OCI-LY3 (cell line): Measurements from ENCODE around the gene ZYG11B.
A peak's percentile ranks its signal among the peaks of the same experiment; 100 is the strongest.
"Not testable (repeated sequence)": the region's sequence is repeated elsewhere in the genome, so short reads cannot be mapped to it uniquely, and the experiment has no call there.

Experiments
- H2AFZ ChIP-seq: fragments of 200-600, 300-600 bp; shearing (Covaris generic); 2 replicates; pipeline ENCODE4 v1.6.0; 2014; ENCODE audit warnings: antibody characterized with exemption, low read depth, low read length
- H3K27ac ChIP-seq: fragments of 200-600, 300-600 bp; sonication (generic); 2 replicates; pipeline ENCODE4 v1.5.1; 2014; ENCODE audit warnings: mild to moderate bottlenecking, low read length, moderate library complexity, mixed read lengths
- H3K27me3 ChIP-seq: fragments of 200-600, 300-600 bp; sonication (generic); 2 replicates; pipeline ENCODE4 v1.6.1; 2014; ENCODE audit warnings: low read depth, low read length, mixed read lengths
- H3K36me3 ChIP-seq: fragments of 200-600, 300-600 bp; sonication (generic); replicated peaks from 2 replicates; pipeline ENCODE3; 2014; ENCODE audit warnings: low read depth, low read length, mixed read lengths
- H3K4me1 ChIP-seq: fragments of 300-600, 200-600 bp; sonication (generic); 2 replicates; pipeline ENCODE4 v1.6.1; 2014; ENCODE audit warnings: low read length, mixed read lengths
- H3K4me2 ChIP-seq: fragments of 200-600, 300-600 bp; sonication (generic); 2 replicates; pipeline ENCODE4 v1.6.1; 2014; ENCODE audit warnings: low read length, mixed read lengths
- H3K4me3 ChIP-seq: fragments of 300-600, 200-600 bp; sonication (generic); 2 replicates; pipeline ENCODE4 v1.5.1; 2014; ENCODE audit warnings: antibody characterized with exemption, mild to moderate bottlenecking, low read length, moderate library complexity
- H3K79me2 ChIP-seq: fragments of 300-600, 200-600 bp; shearing (Covaris generic); 2 replicates; pipeline ENCODE4 v1.6.1; 2014; ENCODE audit warnings: mild to moderate bottlenecking, low read length, mixed read lengths
- H3K9ac ChIP-seq: fragments of 300-600, 200-600 bp; shearing (Covaris generic); 2 replicates; pipeline ENCODE4 v1.6.0; 2014; ENCODE audit warnings: mild to moderate bottlenecking, low read length, moderate library complexity
- H3K9me3 ChIP-seq: fragments of 200-600, 300-600 bp; shearing (Covaris generic); 2 replicates; pipeline ENCODE4 v1.6.1; 2014; ENCODE audit warnings: low read length, mixed read lengths; ENCODE audit not compliant: insufficient read depth
- H4K20me1 ChIP-seq: fragments of 200-600, 300-600 bp; sonication (generic); 2 replicates; pipeline ENCODE4 v1.6.1; 2016; ENCODE audit warnings: low read length, mixed read lengths; ENCODE audit not compliant: insufficient read depth
- CTCF ChIP-seq: fragments of 200-600, 300-600 bp; sonication (generic); IDR thresholded peaks from 2 replicates; pipeline ENCODE4 v1.5.1; 2014; ENCODE audit warnings: antibody characterized with exemption, low read length, low read depth
- EZH2phosphoT487 ChIP-seq: fragments of 200-600 bp; shearing (Covaris generic); IDR thresholded peaks from 2 replicates; pipeline ENCODE4 v1.6.1; 2018; ENCODE audit warnings: antibody characterized with exemption, mixed run types, low read depth

The ZYG11B gene

GRCh38 chr1:52856026-52856425 is 129.8 kb downstream of the ZYG11B start:
- H3K4me1 ChIP-seq, result peaks cover 14% of the 10 kb centered on the region
- TF ChIP-seq EZH2phosphoT487 (no peak), CTCF (no peak)
- no peak overlapping the region for H3K9ac ChIP-seq
- no peak overlapping the region for H3K4me2 ChIP-seq
- no peaks in the 10 kb centered on the region for H3K27me3 ChIP-seq
- H3K9me3 ChIP-seq, result no peaks in the 10 kb centered on the region
- H3K36me3 ChIP-seq, result no peaks in the 10 kb centered on the region
- H2AFZ ChIP-seq, result no peak overlapping the region
- H3K4me3 ChIP-seq, result no peak overlapping the region
- no peak overlapping the region for H3K27ac ChIP-seq
- no peaks in the 10 kb centered on the region for H3K79me2 ChIP-seq
- H4K20me1 ChIP-seq, result no peaks in the 10 kb centered on the region

- Histone ChIP-seq H3K36me3 (no peaks in the 10 kb centered on the region), H3K79me2 (no peaks in the 10 kb centered on the region), H3K9ac (no peak overlapping the region), H3K9me3 (no peaks in the 10 kb centered on the region), H3K27me3 (no peaks in the 10 kb centered on the region), H3K4me3 (no peak overlapping the region), H3K4me1 (peaks cover 17% of the 10 kb centered on the region), H2AFZ (no peak overlapping the region), H4K20me1 (no peaks in the 10 kb centered on the region), H3K4me2 (no peak overlapping the region), H3K27ac (no peak overlapping the region)
- no peak for TF ChIP-seq CTCF
- no peak for TF ChIP-seq EZH2phosphoT487
Observed at GRCh38 chr1:52857443-52857842, 131.2 kb downstream of the ZYG11B start.

- TF ChIP-seq CTCF (no peak), EZH2phosphoT487 (no peak)
- Histone ChIP-seq H3K4me2 (no peak overlapping the region), H3K4me1 (peaks cover 36% of the 10 kb centered on the region), H3K4me3 (no peak overlapping the region), H3K36me3 (no peaks in the 10 kb centered on the region), H3K9me3 (no peaks in the 10 kb centered on the region), H3K9ac (no peak overlapping the region), H3K27me3 (no peaks in the 10 kb centered on the region), H2AFZ (no peak overlapping the region), H3K79me2 (no peaks in the 10 kb centered on the region), H4K20me1 (no peaks in the 10 kb centered on the region), H3K27ac (no peak overlapping the region)
Observed at GRCh38 chr1:52862666-52863458, 136.6 kb downstream of the ZYG11B start.

GRCh38 chr1:52867087-52867863 is 141.0 kb downstream of the ZYG11B start:
- Histone ChIP-seq H3K4me2 (peak overlapping the region; percentile 50), H3K27ac (peak overlapping the region; percentile 45)

GRCh38 chr1:52869727-52870126 is 143.5 kb downstream of the ZYG11B start:
- not testable (repeated sequence) for H3K36me3 ChIP-seq, H3K9me3 ChIP-seq, H3K79me2 ChIP-seq, H2AFZ ChIP-seq, H3K4me3 ChIP-seq, H4K20me1 ChIP-seq, H3K4me2 ChIP-seq, H3K9ac ChIP-seq, H3K27ac ChIP-seq, H3K27me3 ChIP-seq
- H3K4me1 ChIP-seq, result peaks cover 20% of the 10 kb centered on the region

More at GRCh38 chr1:52867087-52867863, 141.0 kb downstream of the ZYG11B start:
- TF ChIP-seq EZH2phosphoT487 (no peak), CTCF (no peak)
- Histone ChIP-seq H3K4me3 (peak overlapping the region; percentile 37), H3K4me1 (peaks cover 20% of the 10 kb centered on the region), H3K27me3 (no peaks in the 10 kb centered on the region), H3K9ac (no peak overlapping the region), H3K79me2 (no peaks in the 10 kb centered on the region), H4K20me1 (no peaks in the 10 kb centered on the region), H2AFZ (0 out of 2 replicates have a peak overlapping the region, but pooled peaks have one; percentile 20), H3K36me3 (no peaks in the 10 kb centered on the region), H3K9me3 (no peaks in the 10 kb centered on the region)
